ENCODE data around the gene NPHP4.

- TF ChIP-seq, protein P1, sequence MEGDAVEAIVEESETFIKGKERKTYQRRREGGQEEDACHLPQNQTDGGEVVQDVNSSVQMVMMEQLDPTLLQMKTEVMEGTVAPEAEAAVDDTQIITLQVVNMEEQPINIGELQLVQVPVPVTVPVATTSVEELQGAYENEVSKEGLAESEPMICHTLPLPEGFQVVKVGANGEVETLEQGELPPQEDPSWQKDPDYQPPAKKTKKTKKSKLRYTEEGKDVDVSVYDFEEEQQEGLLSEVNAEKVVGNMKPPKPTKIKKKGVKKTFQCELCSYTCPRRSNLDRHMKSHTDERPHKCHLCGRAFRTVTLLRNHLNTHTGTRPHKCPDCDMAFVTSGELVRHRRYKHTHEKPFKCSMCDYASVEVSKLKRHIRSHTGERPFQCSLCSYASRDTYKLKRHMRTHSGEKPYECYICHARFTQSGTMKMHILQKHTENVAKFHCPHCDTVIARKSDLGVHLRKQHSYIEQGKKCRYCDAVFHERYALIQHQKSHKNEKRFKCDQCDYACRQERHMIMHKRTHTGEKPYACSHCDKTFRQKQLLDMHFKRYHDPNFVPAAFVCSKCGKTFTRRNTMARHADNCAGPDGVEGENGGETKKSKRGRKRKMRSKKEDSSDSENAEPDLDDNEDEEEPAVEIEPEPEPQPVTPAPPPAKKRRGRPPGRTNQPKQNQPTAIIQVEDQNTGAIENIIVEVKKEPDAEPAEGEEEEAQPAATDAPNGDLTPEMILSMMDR (IDR thresholded peaks at IDR 0.05; ENCODE audit: low read depth, low read length, poor library complexity, severe bottlenecking), result no peak
- TF ChIP-seq EZH2phosphoT487 (IDR thresholded peaks at IDR 0.05; ENCODE audit: borderline replicate concordance, low read length), result no peak
Measured at GRCh38 chr1:5908461-5909375, 83.5 kb downstream of the NPHP4 start.
